ENCODE data around the gene IGSF9B. TPM values are rescaled to one million over a fixed set of nuclear protein-coding genes. Genes with fewer than 3 reads are reported as not detected.

IGSF9B gene
- total and polyA plus RNA-seq, 9 donors: 4.7 to 17.1 (median 13.4) TPM

GRCh38 chr11:133940034-133940433 lies 16.7 kb downstream of the IGSF9B start:
- H3K9me3 ChIP-seq (replicated peaks; ENCODE audit: control insufficient read depth, low read depth, low read length): no peaks in the 10 kb centered on the region
- peaks cover 2% of the 10 kb centered on the region for H3K27me3 ChIP-seq (ENCODE audit: control insufficient read depth, insufficient read depth, low read length)
- peaks cover 12% of the 10 kb centered on the region for H3K36me3 ChIP-seq (ENCODE audit: control insufficient read depth, insufficient read depth, low read length)
- DNase-seq: no peak
- no peak overlapping the region for H3K4me3 ChIP-seq (ENCODE audit: low read length)
- WGBS (ENCODE audit: insufficient coverage): 98% methylated on average over 56 of the region's 56 CpGs
- no peaks in the 10 kb centered on the region for H3K4me1 ChIP-seq (ENCODE audit: control insufficient read depth, insufficient read depth, low read length)
- no peak overlapping the region for H3K27ac ChIP-seq (ENCODE audit: low read length)

DNA sequence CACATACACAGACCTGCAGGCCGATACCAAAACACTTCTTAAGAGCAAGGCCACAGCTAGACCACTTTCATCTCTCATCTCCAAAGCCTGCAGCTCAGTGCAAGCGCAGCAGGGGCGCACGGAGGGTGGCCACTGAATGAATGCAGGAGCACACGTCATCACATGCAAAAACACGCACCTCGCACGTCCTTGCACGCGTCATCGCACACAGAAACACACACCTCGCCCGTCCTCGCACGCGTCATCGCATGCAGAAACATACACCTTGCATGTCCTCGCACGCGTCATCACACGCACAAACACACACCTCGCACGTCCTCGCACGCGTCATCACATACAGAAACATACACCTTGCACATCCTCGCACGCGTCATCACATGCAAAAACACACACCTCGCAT lies 17.2 kb downstream of the IGSF9B start:
- WGBS (ENCODE audit: insufficient coverage): 96% methylated on average over 27 of the region's 30 CpGs
- peaks cover 2% of the 10 kb centered on the region for H3K27me3 ChIP-seq (ENCODE audit: control insufficient read depth, insufficient read depth, low read length)
- H3K36me3 ChIP-seq (ENCODE audit: control insufficient read depth, insufficient read depth, low read length): peaks cover 15% of the 10 kb centered on the region
- H3K4me3 ChIP-seq (ENCODE audit: low read length): no peak overlapping the region
- H3K4me1 ChIP-seq (ENCODE audit: control insufficient read depth, insufficient read depth, low read length): no peaks in the 10 kb centered on the region
- H3K9me3 ChIP-seq (replicated peaks; ENCODE audit: control insufficient read depth, low read depth, low read length): no peaks in the 10 kb centered on the region
- no peak for DNase-seq
- H3K27ac ChIP-seq (ENCODE audit: low read length): no peak overlapping the region

DNA sequence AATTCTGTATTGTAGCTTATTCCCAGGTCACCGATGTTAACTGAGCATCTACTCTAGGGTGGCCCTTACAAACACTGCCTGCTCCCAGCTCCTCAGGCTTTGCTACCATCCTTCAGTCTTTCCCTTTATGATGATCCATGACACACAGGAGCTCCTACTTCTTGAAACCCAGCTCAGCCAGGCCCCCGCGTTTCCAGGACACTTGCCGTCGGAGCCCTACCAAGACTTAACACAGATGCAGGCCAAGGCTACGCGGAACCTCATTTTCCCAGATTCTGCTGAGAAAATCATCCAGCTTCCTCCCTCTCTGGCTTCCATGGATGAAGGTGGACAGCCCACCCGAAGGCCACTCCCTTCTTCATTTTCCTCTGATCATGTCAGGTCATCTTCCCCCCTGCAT lies 18.6 kb downstream of the IGSF9B start:
- Histone ChIP-seq H3K9me3 (replicated peaks; ENCODE audit: control insufficient read depth, low read depth, low read length) (no peaks in the 10 kb centered on the region), H3K36me3 (ENCODE audit: control insufficient read depth, insufficient read depth, low read length) (peaks cover 19% of the 10 kb centered on the region), H3K4me1 (ENCODE audit: control insufficient read depth, insufficient read depth, low read length) (no peaks in the 10 kb centered on the region), H3K27me3 (ENCODE audit: control insufficient read depth, insufficient read depth, low read length) (no peaks in the 10 kb centered on the region), H3K4me3 (ENCODE audit: low read length) (no peak overlapping the region), H3K27ac (ENCODE audit: low read length) (no peak overlapping the region)
- no peak for DNase-seq
- 88% methylated on average over 8 of the region's 8 CpGs for WGBS (ENCODE audit: insufficient coverage)

GRCh38 chr11:133937468-133937867 lies 19.3 kb downstream of the IGSF9B start:
- Histone ChIP-seq H3K4me3 (ENCODE audit: low read length) (no peak overlapping the region), H3K9me3 (replicated peaks; ENCODE audit: control insufficient read depth, low read depth, low read length) (no peaks in the 10 kb centered on the region), H3K36me3 (ENCODE audit: control insufficient read depth, insufficient read depth, low read length) (peaks cover 20% of the 10 kb centered on the region), H3K27ac (ENCODE audit: low read length) (no peak overlapping the region), H3K4me1 (ENCODE audit: control insufficient read depth, insufficient read depth, low read length) (no peaks in the 10 kb centered on the region), H3K27me3 (ENCODE audit: control insufficient read depth, insufficient read depth, low read length) (peaks cover 2% of the 10 kb centered on the region)
- WGBS (ENCODE audit: insufficient coverage): 93% methylated on average over 6 of the region's 16 CpGs
- DNase-seq: no peak

DNA sequence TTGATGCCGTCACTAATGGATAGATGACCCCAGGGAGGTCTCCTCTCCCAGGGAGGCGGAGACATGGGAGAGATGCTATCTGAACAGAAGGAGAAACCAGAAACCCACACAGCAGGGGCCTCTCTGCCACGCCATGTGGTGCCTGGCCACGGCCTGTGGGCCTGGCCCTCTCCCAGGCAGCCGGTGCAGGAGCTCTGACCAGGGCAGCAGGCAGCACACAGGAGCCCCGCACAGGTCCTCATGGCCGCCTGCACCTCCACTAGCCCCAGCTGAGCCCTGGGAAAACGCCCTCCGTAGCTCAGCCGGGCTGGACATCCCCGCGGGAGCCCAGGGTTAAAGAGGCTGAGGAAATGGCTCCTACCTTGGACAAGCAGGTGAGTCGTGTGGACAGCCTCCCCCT lies 19.8 kb downstream of the IGSF9B start:
- DNase-seq: no peak
- no peak overlapping the region for H3K27ac ChIP-seq (ENCODE audit: low read length)
- H3K4me3 ChIP-seq (ENCODE audit: low read length): no peak overlapping the region
- WGBS (ENCODE audit: insufficient coverage): 63% methylated on average over 12 of the region's 13 CpGs
- H3K27me3 ChIP-seq (ENCODE audit: control insufficient read depth, insufficient read depth, low read length): peaks cover 2% of the 10 kb centered on the region
- peaks cover 20% of the 10 kb centered on the region for H3K36me3 ChIP-seq (ENCODE audit: control insufficient read depth, insufficient read depth, low read length)
- H3K9me3 ChIP-seq (replicated peaks; ENCODE audit: control insufficient read depth, low read depth, low read length): no peaks in the 10 kb centered on the region
- H3K4me1 ChIP-seq (ENCODE audit: control insufficient read depth, insufficient read depth, low read length): no peaks in the 10 kb centered on the region

DNA sequence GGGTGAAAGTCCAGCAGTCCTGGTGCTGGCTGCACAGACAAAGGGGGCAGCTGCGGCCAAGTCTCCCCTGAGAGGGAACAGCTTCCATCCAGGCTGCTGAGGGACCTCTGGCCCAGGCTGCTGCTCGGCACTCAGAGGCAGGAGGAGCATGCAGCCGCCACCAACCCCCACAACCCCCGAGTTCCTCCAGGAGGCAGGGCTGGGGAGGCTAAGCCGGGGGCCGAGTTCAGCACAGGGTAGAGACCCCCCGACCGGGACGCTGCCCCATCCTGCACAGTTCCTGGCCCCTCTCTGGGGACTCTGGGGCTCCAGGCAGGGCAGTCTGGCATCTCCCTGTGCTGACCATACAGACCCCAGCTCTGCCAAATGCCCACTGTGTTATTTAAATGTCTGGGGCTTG lies 20.2 kb downstream of the IGSF9B start:
- peaks cover 2% of the 10 kb centered on the region for H3K27me3 ChIP-seq (ENCODE audit: control insufficient read depth, insufficient read depth, low read length)
- no peak for DNase-seq
- no peak overlapping the region for H3K27ac ChIP-seq (ENCODE audit: low read length)
- WGBS (ENCODE audit: insufficient coverage): 45% methylated on average over 9 of the region's 9 CpGs
- H3K4me1 ChIP-seq (ENCODE audit: control insufficient read depth, insufficient read depth, low read length): no peaks in the 10 kb centered on the region
- H3K36me3 ChIP-seq (ENCODE audit: control insufficient read depth, insufficient read depth, low read length): peaks cover 20% of the 10 kb centered on the region
- H3K4me3 ChIP-seq (ENCODE audit: low read length): no peak overlapping the region
- no peaks in the 10 kb centered on the region for H3K9me3 ChIP-seq (replicated peaks; ENCODE audit: control insufficient read depth, low read depth, low read length)

GRCh38 chr11:133936136-133936535 lies 20.6 kb downstream of the IGSF9B start:
- H3K4me1 ChIP-seq (ENCODE audit: control insufficient read depth, insufficient read depth, low read length): no peaks in the 10 kb centered on the region
- DNase-seq: no peak
- H3K36me3 ChIP-seq (ENCODE audit: control insufficient read depth, insufficient read depth, low read length): peaks cover 23% of the 10 kb centered on the region
- H3K27me3 ChIP-seq (ENCODE audit: control insufficient read depth, insufficient read depth, low read length): peaks cover 2% of the 10 kb centered on the region
- H3K9me3 ChIP-seq (replicated peaks; ENCODE audit: control insufficient read depth, low read depth, low read length): no peaks in the 10 kb centered on the region
- WGBS (ENCODE audit: insufficient coverage): 63% methylated on average over 13 of the region's 13 CpGs
- H3K4me3 ChIP-seq (ENCODE audit: low read length): no peak overlapping the region
- no peak overlapping the region for H3K27ac ChIP-seq (ENCODE audit: low read length)

DNA sequence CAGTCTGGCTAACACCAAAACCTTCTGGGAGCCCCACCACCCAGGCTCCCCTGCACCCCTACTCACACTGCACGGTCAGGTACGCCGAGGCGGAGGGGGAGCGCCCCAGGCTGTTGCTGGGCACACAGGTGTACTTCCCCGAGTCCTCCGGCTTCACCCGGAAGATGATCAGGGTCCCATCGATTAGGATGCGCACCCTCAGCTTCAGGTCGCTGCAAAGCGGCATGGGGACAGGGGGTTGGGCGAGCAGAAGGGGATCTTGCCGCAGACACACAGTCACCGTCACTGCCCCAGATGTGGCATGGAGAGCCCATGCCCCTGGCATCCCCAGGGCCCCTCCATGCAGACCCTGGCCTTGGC lies 21.2 kb downstream of the IGSF9B start:
- Histone ChIP-seq H3K27me3 (ENCODE audit: control insufficient read depth, insufficient read depth, low read length) (peaks cover 3% of the 10 kb centered on the region), H3K4me3 (ENCODE audit: low read length) (no peak overlapping the region), H3K27ac (ENCODE audit: low read length) (no peak overlapping the region), H3K36me3 (ENCODE audit: control insufficient read depth, insufficient read depth, low read length) (peaks cover 27% of the 10 kb centered on the region), H3K9me3 (replicated peaks; ENCODE audit: control insufficient read depth, low read depth, low read length) (no peaks in the 10 kb centered on the region), H3K4me1 (ENCODE audit: control insufficient read depth, insufficient read depth, low read length) (no peaks in the 10 kb centered on the region)
- 92% methylated on average over 13 of the region's 15 CpGs for WGBS (ENCODE audit: insufficient coverage)
- no peak for DNase-seq

DNA sequence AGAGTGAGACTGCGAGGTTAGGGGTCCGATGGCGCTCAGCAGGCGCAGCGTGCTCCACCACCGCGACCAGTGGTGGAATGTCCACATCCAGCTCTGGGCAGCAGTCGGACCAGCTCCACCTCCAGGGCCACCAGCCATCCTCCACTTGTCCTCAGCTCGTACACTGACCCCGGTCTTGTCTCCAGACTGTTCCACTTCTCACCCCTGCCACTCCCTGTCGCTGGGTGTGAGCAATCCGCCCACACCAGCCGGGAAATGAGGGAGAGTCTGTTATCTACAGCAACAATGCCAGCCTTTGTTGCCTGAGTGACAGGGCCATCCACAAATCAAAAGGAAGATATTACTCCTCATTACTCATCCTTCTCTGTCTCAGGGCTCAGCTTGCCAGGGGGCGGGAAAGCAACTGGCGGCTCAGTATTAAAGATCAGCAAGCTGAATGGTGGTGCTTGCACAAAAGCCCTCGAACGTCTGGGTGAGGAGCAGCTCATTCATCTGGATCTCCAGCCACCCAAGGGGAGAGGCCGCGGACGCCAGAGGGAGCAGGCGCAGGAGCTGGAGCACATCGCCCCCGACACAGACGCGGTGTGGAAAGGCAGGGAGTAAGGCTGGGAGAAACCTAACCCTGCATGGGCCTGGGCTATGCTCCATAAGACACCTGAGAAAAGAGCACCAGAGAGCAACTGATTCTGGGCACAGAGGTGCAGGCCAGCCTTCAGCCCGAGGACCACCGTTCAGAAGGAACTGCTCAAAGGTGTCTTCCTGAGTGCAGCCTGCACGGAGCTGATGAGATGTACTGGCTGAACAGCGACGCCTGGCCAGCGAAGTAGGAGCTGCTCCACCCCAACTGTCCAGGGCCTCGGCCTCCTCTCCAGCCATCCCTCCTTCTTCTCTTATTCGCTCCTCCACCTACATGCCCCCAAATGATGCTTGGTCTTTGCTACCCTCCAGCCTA lies 21.9 kb downstream of the IGSF9B start:
- WGBS (ENCODE audit: insufficient coverage): 81% methylated on average over 33 of the region's 33 CpGs
- Histone ChIP-seq H3K27ac (ENCODE audit: low read length) (no peak overlapping the region), H3K9me3 (replicated peaks; ENCODE audit: control insufficient read depth, low read depth, low read length) (no peaks in the 10 kb centered on the region), H3K27me3 (ENCODE audit: control insufficient read depth, insufficient read depth, low read length) (peaks cover 7% of the 10 kb centered on the region), H3K4me1 (ENCODE audit: control insufficient read depth, insufficient read depth, low read length) (no peaks in the 10 kb centered on the region), H3K36me3 (ENCODE audit: control insufficient read depth, insufficient read depth, low read length) (peaks cover 32% of the 10 kb centered on the region), H3K4me3 (ENCODE audit: low read length) (no peak overlapping the region)
- peak; percentile 46 for DNase-seq

DNA sequence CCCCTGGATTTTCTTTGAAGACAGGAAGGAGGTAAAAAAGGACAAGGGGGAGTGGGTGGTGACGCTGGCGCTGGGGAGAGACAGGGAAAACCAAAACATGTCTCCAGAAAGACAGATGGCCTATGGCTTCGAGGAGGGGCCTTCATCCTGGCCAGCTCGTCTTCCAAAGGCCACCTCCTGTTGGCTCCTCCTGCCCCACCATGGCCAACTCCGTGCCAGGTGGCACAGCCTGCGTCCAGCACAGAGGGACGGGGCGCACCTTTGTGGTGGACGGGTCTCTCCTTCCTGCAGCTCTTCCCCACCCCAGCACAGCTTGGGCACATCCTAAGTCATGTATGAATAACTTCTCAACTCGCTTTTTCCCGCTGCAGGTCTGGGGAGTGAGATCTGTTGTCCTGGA lies 22.7 kb downstream of the IGSF9B start:
- no peak overlapping the region for H3K27ac ChIP-seq (ENCODE audit: low read length)

More for the DNA sequence above, 22.7 kb downstream of the IGSF9B start:
- no peaks in the 10 kb centered on the region for H3K4me1 ChIP-seq (ENCODE audit: control insufficient read depth, insufficient read depth, low read length)
- peaks cover 32% of the 10 kb centered on the region for H3K36me3 ChIP-seq (ENCODE audit: control insufficient read depth, insufficient read depth, low read length)
- DNase-seq: no peak
- peaks cover 7% of the 10 kb centered on the region for H3K27me3 ChIP-seq (ENCODE audit: control insufficient read depth, insufficient read depth, low read length)
- WGBS (ENCODE audit: insufficient coverage): 72% methylated on average over 8 of the region's 11 CpGs
- no peaks in the 10 kb centered on the region for H3K9me3 ChIP-seq (replicated peaks; ENCODE audit: control insufficient read depth, low read depth, low read length)
- H3K4me3 ChIP-seq (ENCODE audit: low read length): no peak overlapping the region
